Stimulated activated CD4-positive, alpha-beta T cell treated with anti-CD3 and anti-CD28 coated beads, Interleukin-15, amount 100 ng/mL, for 24 hours (primary cell): Measurements from ENCODE around the gene QSOX1.

Source experiments
- DNase-seq: peaks from one replicate; pipeline ENCODE4 v3.0.0-alpha.2; 2020

QSOX1 gene

DNA sequence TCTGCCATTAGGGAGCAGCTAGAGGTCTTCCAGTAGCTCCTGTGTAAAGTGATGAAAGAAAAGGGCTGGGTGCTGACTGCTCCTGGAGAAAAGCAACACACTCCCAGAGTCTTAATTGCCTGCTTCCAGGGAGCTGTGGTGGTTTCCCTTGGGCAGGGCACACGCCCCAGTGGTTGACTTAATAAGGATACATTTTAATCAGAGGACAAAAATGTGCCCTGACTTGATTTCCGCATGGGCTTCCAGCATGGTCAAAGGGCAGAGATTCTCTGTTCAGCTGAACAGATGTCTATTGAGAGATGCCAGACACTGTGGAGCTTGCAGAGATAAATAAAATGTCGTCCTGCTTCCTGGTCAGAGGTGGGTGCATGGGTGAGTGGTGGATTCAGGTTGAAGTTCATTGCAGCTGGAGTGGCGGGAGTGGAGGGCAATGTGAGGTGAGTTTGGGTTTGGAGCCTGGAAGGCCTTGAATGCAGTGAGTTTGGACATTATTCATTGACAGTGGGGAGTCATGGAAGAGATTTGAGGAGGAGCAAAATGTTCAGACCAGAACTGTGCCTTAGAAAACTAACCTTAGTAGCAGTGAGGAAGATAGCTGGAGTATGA, 16.0 kb downstream of the QSOX1 start:
- DNase-seq = no peak

- DNase-seq = no peak
These were observed 17.0 kb downstream of the QSOX1 start for GRCh38 chr1:180171691-180172090.

GRCh38 chr1:180173451-180173850, 18.8 kb downstream of the QSOX1 start:
- no peak for DNase-seq

DNA sequence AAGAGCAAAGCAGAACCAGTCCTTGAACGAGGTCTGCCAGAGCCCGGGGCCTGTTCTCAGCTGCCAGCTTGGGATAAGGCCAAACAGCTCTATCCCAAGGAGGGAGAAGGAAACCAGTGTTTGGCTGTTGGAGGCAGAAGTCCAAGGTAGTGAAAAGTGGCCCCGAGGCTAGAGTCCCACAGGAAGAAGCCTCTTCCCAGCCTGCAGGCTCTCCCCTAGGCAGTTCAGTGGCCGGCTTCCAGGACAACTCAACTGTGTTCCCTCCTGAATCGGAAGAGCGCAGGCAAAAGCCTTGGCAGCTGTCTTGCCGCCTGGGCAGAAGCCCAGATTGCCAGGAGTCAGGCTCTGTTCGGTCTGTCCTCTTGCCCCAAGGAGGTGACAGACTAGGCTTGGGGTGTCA, 19.3 kb downstream of the QSOX1 start:
- no peak for DNase-seq

DNA sequence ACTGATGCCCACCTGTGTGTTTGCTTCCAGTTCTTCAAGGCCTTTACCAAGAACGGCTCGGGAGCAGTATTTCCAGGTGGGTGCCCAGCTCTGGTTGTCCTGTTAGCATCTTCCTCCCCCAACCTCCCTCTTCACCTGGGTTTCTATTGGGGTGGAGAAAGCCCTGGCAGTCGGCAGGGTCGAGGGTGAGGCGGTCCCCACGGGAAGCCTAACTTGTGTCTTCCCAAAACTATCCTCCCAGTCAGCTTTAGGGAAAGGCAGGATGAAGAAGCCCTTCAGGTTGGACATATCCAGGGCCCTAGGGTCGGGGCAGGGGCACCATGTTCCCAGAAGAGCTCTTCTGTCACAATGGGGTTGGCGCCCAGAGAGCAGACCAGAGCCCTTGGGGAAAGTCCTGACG, 20.6 kb downstream of the QSOX1 start:
- DNase-seq = no peak

DNA sequence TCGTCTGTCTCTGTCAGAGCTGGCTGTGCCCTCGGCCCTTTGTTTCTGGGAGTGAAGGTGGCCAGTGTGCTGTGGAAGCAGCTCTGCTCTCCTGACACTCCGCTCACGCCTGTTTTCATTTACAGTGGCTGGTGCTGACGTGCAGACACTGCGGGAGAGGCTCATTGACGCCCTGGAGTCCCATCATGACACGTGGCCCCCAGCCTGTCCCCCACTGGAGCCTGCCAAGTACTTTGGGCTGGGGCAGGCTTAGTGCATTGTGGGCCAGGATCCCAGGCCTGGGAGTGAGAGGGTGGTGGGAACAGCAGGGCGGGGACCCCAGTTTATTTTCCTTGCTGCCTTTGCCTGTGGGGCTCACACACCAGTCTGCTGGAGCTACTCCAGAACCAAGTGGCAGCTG, 21.1 kb downstream of the QSOX1 start:
- no peak for DNase-seq

DNA sequence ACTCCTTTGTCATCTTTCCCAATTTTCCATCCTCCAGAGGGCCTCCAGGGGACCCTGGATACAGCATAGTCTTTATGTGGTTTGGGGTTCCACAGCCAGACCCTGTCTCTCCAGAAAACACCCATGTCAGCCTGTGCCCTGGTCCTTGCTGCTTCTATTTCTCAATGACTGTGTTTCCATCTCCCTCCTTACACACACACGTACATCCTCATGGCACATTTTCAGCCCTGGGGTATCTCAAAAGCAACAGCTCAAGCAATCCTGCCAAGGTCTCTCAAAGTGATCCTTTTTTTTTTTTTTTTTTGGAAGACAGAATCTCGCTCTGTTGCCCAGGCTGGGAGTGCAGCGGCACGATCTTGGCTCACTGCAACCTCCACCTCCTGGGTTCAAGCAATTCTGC, 22.3 kb downstream of the QSOX1 start:
- no peak for DNase-seq

DNA sequence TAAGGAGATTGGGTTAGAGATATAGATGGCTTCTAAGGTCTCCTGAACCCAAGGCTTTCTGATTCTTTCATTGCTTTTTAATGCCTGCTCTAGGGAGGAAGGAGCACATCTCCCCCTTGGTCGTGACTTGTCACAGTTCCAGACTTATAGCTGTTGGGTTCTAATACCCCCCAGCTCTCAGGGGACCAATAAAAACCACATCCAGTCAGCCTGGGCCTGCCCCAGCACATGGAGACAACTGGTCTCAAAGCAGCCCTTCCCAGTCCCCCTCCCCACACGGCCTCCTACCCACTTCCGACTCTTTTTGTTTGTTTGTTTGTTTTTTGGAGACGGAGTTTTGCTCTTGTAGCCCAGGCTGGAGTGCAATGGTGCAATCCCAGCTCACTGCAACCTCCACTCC, 23.3 kb downstream of the QSOX1 start:
- no peak for DNase-seq

DNA sequence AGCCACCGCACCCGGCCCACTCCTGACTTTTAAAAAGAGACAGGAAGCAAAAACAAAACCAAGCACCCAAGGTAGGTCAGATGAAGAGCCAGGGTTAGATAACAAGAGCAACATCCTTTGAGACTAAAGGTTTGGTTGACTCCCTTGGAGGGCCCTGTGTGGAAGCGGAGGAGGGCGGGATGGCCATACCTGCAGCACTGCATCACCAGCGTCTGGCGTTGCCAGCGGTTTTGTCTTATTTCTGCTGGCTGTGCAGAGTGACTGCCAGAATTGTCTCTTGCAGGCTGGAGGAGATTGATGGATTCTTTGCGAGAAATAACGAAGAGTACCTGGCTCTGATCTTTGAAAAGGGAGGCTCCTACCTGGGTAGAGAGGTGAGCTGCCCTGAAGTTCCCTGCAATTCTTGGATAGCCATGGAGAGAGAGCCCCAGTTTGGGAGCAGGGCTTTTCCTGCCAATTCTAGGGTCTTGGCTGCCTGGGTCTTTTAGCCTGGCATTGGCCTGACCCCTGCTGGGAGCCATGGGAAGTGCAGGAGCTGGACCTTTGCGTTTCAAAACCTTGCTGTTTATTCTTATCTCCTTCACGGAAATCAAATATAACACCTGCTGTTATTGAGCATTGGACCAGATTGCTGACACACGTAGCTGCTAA, 24.0 kb downstream of the QSOX1 start:
- DNase-seq = peak; percentile 74

- no peak for DNase-seq
These were observed 24.7 kb downstream of the QSOX1 start for GRCh38 chr1:180179162-180179957.

- peak; percentile 40 for DNase-seq
These were observed 26.4 kb downstream of the QSOX1 start for GRCh38 chr1:180181048-180181447.

DNA sequence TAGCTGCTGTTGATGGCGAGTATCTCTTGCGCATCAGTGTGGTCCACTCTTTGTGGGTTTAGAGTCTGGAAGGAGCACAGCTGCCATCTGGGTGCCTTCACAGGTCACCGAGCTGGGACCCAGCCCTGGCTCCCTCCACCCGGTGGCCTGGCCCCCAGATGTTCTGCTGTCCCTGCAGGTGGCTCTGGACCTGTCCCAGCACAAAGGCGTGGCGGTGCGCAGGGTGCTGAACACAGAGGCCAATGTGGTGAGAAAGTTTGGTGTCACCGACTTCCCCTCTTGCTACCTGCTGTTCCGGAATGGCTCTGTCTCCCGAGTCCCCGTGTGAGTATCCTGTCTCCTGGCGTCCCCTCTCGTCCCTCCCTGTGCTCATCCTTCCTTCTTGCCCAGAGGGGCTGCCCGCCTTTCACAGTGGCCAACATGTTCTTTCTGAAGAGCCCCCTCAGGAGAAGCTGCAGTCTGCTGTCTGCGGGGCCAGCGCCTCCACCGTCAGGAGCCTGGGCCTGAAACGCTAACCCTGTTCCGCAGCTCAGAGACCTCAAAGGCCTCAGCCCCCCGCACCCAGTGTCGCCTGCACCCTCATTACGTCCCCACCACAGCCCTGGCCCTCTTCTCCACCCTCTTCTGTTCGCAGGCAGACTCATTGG, 27.4 kb downstream of the QSOX1 start:
- DNase-seq = no peak

DNA sequence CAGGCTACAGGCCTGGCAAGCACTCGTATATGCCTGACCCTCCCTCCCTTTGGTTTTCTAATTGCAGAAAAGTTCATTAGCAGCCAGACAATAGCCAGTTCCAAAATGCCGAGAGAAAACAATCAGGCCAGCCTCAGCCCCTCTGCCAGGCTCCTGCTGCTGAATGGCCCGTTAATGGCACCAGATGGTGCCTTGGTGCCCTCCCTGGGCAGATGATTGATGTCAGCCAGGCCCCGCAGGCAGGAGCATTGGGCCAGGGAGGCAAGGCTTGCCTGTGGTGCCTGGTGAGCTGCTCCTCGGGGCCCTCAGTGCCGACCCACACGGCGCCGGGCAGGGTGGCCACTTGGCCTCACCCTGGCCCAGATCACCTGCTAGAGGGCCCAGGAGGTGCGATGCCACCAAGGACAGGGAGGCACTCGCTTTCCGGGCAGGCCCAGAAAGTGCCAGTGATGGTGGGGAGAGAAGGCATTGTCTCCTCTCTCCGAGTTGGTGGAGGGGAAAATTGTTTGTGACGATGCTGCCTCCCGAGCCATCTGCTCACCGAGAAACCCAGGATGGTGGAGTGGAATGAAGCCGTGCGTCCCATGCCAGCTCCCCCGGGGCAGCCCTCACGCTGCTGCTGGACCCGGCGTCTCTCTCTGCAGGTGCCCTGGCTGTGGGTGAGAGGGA, 28.1 kb downstream of the QSOX1 start:
- no peak for DNase-seq

DNA sequence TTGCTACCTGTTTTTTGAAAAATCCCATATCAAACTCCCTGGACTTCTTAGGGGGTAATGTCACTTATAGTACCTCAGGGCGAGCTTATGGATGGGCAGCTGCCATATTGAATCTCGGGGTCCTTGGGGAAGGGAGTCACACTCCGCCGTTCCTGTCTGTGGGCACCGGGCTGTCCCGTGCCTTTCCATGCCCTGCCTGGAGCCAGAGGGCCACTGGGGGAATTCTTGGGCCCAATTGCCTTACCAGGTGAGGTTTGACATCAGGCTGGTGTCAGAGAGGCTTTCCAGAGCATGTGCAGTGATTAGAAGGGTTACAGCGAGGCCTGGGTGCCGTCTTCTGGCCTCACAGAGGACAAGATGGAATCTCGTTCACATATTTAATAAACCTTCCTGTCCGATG, 28.8 kb downstream of the QSOX1 start:
- no peak for DNase-seq

DNA sequence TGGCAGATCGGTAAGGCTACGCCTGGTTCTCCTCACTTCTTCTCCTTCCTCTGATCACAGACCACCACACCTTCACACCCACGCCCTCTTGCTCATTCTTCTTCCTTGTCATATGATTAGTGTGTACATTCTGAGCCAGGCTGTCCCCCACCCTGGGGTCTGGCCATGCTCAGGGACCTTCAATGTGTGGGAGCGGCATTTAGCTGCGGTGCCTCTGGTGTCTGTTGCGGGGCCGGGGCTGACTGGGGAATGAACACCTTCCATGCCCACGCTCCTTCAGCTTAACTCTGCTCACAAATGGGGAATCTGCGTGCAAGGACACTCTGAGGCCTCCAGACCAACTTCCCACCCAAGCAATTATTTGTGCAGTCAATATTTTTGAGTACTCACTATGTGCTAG, 29.4 kb downstream of the QSOX1 start:
- no peak for DNase-seq

- DNase-seq = no peak
These were observed 30.6 kb downstream of the QSOX1 start for GRCh38 chr1:180185281-180185680.

GRCh38 chr1:180185971-180186645, 31.4 kb downstream of the QSOX1 start:
- DNase-seq = no peak

- DNase-seq = no peak
These were observed 32.2 kb downstream of the QSOX1 start for GRCh38 chr1:180186831-180187230.

DNA sequence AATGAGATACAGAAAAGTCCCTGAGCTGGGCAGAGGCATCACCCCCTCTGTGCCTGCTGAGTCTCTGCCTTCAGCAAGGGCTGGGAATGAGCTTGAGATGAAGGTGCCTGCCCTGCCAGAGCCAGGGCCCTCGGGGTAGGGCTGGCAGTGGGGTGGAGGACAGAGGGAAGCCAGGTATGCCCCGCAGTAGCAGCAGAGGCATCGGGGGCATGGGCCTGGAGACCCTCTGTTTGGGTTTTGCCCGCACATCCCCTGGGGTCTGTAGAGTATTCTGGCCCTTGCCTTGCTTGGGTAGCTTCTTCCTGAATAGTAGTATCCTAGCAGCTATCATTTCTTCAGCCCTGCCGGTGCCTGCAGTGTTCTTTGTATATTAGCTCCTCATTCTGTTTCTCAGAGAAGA, 33.0 kb downstream of the QSOX1 start:
- no peak for DNase-seq

DNA sequence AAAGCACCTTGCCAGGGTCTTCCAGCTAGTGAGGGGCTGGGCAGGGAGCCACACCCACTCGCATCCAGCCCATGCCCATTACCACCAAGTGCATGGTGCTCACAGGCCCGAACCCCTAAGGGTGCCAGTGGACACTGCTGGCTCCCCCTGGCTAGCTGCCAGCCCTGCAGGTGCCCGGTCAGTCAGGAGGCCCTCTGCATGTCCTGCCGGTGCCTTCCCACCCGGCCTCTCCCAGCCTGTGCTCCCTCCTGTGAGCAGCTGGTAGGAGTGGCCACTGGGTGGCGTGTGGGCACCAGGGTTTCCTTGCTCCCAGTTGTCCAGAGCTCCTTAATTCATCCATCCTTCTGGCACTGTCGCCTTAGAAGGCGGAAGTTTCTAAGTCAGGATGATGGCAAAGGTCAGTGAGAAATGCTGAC, 33.4 kb downstream of the QSOX1 start:
- DNase-seq = peak; percentile 29

- DNase-seq = no peak
These were observed 34.1 kb downstream of the QSOX1 start for GRCh38 chr1:180188684-180189175.

DNA sequence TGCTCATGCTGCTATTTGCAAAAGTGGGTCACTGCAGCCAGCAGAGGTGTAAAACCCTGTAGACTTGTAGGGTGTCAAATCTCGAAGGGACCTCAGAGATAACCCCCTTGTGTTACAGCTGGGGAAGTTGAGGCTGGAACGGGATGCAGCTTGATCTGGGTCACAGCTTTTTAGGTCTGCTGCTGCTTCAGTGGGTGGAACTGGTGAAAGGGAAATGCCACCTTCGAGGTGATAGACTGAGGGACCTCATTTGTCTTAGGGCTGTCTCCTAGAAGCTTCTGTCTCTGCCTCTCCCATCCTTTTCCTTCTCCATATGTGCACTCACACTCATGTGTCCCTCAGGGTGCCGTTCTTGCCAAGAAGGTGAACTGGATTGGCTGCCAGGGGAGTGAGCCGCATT, 35.4 kb downstream of the QSOX1 start:
- no peak for DNase-seq
